Body of pancreas (tissue), 4 donors: ENCODE measurements around the gene ICOSLG.
"Not testable (repeated sequence)": the region's sequence is repeated elsewhere in the genome, so short reads cannot be mapped to it uniquely, and the experiment has no call there.

Experiments used
- POLR2A ChIP-seq, 3 donors: fragments of 450-650 bp; IDR thresholded peaks; one replicate each; pipeline ENCODE4 v1.6.1; 2016; ENCODE audit warnings: antibody characterized with exemption in 3 of 3, mild to moderate bottlenecking in 2 of 3
- TF ChIP-seq, protein P1 (sequence below), 7 experiments: fragments of 450-650 bp in 4 of 7; fragments of 200-600 bp in 3 of 7; sonication (generic) in 3 of 7; IDR thresholded peaks; one replicate each; pipeline ENCODE4 v1.5.1; 2016 to 2019; ENCODE audit warnings: antibody characterized with exemption in 7 of 7

DNA sequence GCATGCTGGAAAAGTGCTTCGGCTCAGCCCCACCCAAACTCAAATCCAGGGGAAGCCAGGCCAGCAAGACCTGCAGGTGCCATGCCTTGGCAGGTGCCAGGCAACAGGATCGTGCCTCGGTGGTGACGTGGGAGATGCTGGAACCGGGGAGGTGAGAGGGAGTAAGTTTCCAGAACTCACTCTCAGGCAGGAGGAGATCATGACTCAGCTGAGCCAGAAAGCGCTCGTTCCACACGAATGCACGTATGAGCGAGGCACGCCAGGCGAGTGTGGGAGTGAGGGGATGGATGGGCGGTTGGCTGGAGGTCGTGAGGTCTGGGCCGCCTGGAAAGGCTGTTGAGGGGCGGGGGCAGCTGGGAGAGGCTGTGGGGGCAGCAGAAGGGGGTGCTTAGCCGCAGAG is 7.2 kb upstream of the ICOSLG start:
- TF ChIP-seq, protein P1, sequence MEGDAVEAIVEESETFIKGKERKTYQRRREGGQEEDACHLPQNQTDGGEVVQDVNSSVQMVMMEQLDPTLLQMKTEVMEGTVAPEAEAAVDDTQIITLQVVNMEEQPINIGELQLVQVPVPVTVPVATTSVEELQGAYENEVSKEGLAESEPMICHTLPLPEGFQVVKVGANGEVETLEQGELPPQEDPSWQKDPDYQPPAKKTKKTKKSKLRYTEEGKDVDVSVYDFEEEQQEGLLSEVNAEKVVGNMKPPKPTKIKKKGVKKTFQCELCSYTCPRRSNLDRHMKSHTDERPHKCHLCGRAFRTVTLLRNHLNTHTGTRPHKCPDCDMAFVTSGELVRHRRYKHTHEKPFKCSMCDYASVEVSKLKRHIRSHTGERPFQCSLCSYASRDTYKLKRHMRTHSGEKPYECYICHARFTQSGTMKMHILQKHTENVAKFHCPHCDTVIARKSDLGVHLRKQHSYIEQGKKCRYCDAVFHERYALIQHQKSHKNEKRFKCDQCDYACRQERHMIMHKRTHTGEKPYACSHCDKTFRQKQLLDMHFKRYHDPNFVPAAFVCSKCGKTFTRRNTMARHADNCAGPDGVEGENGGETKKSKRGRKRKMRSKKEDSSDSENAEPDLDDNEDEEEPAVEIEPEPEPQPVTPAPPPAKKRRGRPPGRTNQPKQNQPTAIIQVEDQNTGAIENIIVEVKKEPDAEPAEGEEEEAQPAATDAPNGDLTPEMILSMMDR (IDR thresholded peaks at IDR 0.05): not testable (repeated sequence)
- not testable (repeated sequence) for TF ChIP-seq POLR2A (IDR thresholded peaks at IDR 0.05)
